Trophoblast cell (in vitro differentiated cells and primary cell): ENCODE results near the gene TRIM8.

ENCODE experiments used
- DNase-seq, 2 donors: peaks; one replicate each; pipeline ENCODE4 v3.0.0-alpha.2; 2016
- H2AFZ ChIP-seq: 2 replicates; pipeline ENCODE4 v1.6.1; 2013; ENCODE audit warnings: low read length, moderate library complexity, mild to moderate bottlenecking; ENCODE audit not compliant: insufficient read depth, poor library complexity
- H2AK5ac ChIP-seq: 2 replicates; pipeline ENCODE4 v1.6.1; 2013; ENCODE audit warnings: mild to moderate bottlenecking, low read length
- H2BK120ac ChIP-seq: 2 replicates; pipeline ENCODE4 v1.6.1; 2013; ENCODE audit warnings: low read length, mild to moderate bottlenecking, moderate library complexity; ENCODE audit not compliant: insufficient read depth, poor library complexity
- H2BK12ac ChIP-seq: 2 replicates; pipeline ENCODE4 v1.6.1; 2013; ENCODE audit warnings: mild to moderate bottlenecking, low read length, moderate library complexity
- H2BK5ac ChIP-seq: 2 replicates; pipeline ENCODE4 v1.6.1; 2013; ENCODE audit warnings: low read length, low read depth, moderate library complexity, mild to moderate bottlenecking; ENCODE audit not compliant: poor library complexity
- H3K14ac ChIP-seq: 2 replicates; pipeline ENCODE4 v1.6.1; 2013; ENCODE audit warnings: mild to moderate bottlenecking, low read length
- H3K18ac ChIP-seq: 2 replicates; pipeline ENCODE4 v1.6.1; 2013; ENCODE audit warnings: mild to moderate bottlenecking, low read length
- H3K23ac ChIP-seq: 2 replicates; pipeline ENCODE4 v1.6.1; 2013; ENCODE audit warnings: low read length
- H3K27ac ChIP-seq: 2 replicates; pipeline ENCODE4 v1.5.1; 2013; ENCODE audit warnings: low read depth, mild to moderate bottlenecking, inconsistent platforms, low read length, moderate library complexity
- H3K27me3 ChIP-seq: 2 replicates; pipeline ENCODE4 v1.6.1; 2013; ENCODE audit warnings: inconsistent platforms, mild to moderate bottlenecking, low read length, moderate library complexity; ENCODE audit not compliant: insufficient read depth
- H3K36me3 ChIP-seq, 2 experiments: 1 replicate in 1 of 2; 2 replicates in 1 of 2; pipeline ENCODE4 v1.6.1; 2013; ENCODE audit warnings: low read length in 2 of 2, mild to moderate bottlenecking in 2 of 2, moderate library complexity in 1 of 2; ENCODE audit not compliant: insufficient read depth in 2 of 2, control insufficient read depth in 1 of 2
- H3K4ac ChIP-seq: 2 replicates; pipeline ENCODE4 v1.6.1; 2013; ENCODE audit warnings: low read depth, mild to moderate bottlenecking, low read length, moderate library complexity
- H3K4me1 ChIP-seq, 2 experiments: 1 replicate in 1 of 2; 2 replicates in 1 of 2; pipeline ENCODE4 v1.6.1; 2013; ENCODE audit warnings: low read length in 2 of 2, mild to moderate bottlenecking in 2 of 2, moderate library complexity in 1 of 2; ENCODE audit not compliant: insufficient read depth in 2 of 2, control insufficient read depth in 1 of 2
- H3K4me2 ChIP-seq: 2 replicates; pipeline ENCODE4 v1.6.1; 2013; ENCODE audit warnings: inconsistent platforms, mild to moderate bottlenecking, low read length, moderate library complexity
- H3K4me3 ChIP-seq: 2 replicates; pipeline ENCODE4 v1.5.1; 2013; ENCODE audit warnings: mild to moderate bottlenecking, low read depth, low read length, inconsistent platforms
- H3K79me1 ChIP-seq: one replicate; pipeline ENCODE4 v1.6.1; 2013; ENCODE audit warnings: low read length
- H3K79me2 ChIP-seq: 2 replicates; pipeline ENCODE4 v1.6.1; 2013; ENCODE audit warnings: low read length, mild to moderate bottlenecking; ENCODE audit not compliant: control insufficient read depth, insufficient read depth, poor library complexity
- H3K9ac ChIP-seq: 2 replicates; pipeline ENCODE4 v1.6.1; 2013; ENCODE audit warnings: mild to moderate bottlenecking, low read length
- H3K9me3 ChIP-seq: 2 replicates; pipeline ENCODE4 v1.6.1; 2013; ENCODE audit warnings: low read depth, mild to moderate bottlenecking, control low read depth, inconsistent platforms, low read length; ENCODE audit not compliant: insufficient read depth
- H4K12ac ChIP-seq: 2 replicates; pipeline ENCODE4 v1.6.1; 2013; ENCODE audit warnings: low read depth, mild to moderate bottlenecking, low read length, moderate library complexity
- H4K8ac ChIP-seq: 2 replicates; pipeline ENCODE4 v1.6.1; 2013; ENCODE audit warnings: low read depth, mild to moderate bottlenecking, low read length, moderate library complexity
- H4K91ac ChIP-seq: one replicate; pipeline ENCODE4 v1.6.1; 2013; ENCODE audit warnings: low read depth, mild to moderate bottlenecking, low read length, moderate library complexity
- WGBS: extraction: QIAGEN DNeasy Blood & Tissue Kit; methylation state at CpG from one replicate; pipeline ENCODE4 v1.1.7; 2013; ENCODE audit warnings: missing lambda C conversion rate; ENCODE audit not compliant: insufficient read length, insufficient coverage; ENCODE audit errors: extremely low coverage; 5-methylcytosine and 5-hydroxymethylcytosine counted together

The TRIM8 gene

GRCh38 chr10:102677331-102678067 lies 33.2 kb downstream of the TRIM8 start:
- no peak for DNase-seq
- Histone ChIP-seq H2BK120ac (no peak overlapping the region), H3K27ac (no peak overlapping the region), H4K12ac (peak overlapping the region; percentile 24), H2BK5ac (no peak overlapping the region), H3K18ac (peak overlapping the region; percentile 33), H3K14ac (peak overlapping the region; percentile 30), H3K27me3 (no peaks in the 10 kb centered on the region), H3K23ac (no peak overlapping the region), H2BK12ac (peak overlapping the region; percentile 72), H3K79me1 (peaks cover 19% of the 10 kb centered on the region), H3K4ac (no peak overlapping the region), H4K91ac (peak overlapping the region; percentile 50), H2AK5ac (peak overlapping the region; percentile 18), H4K8ac (no peak overlapping the region), H3K9me3 (no peaks in the 10 kb centered on the region), H3K4me3 (no peak overlapping the region), H3K4me1 (peaks cover 31 to 38% of the 10 kb centered on the region in 2 experiments), H3K36me3 (peaks cover 3 to 9% of the 10 kb centered on the region in 2 experiments), H3K9ac (no peak overlapping the region), H3K4me2 (no peak overlapping the region), H2AFZ (no peak overlapping the region), H3K79me2 (peaks cover 2% of the 10 kb centered on the region)
- no CpG with 5 or more reads among the region's 9 CpGs for WGBS

DNA sequence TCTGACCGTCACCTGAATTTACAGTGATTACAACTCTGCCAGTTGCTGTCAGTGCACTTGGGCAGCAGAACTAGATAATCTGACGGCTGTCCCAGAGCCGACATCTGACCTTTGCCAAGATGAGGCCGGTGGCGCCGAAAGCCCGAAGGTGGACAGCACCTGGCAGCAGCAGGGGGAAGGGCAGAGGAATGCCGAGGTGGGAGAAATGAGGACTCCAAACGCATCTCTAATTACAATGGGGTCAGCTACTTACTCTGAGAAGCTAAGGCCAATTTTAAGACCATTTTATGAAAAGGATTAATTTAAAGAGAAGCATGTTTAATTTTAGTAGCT lies 33.8 kb downstream of the TRIM8 start:
- Histone ChIP-seq H2BK5ac (no peak overlapping the region), H3K4me3 (no peak overlapping the region), H3K4ac (no peak overlapping the region), H4K8ac (no peak overlapping the region), H4K91ac (peak overlapping the region; percentile 50), H3K79me2 (peaks cover 2% of the 10 kb centered on the region), H3K4me2 (no peak overlapping the region), H2AFZ (no peak overlapping the region), H2BK12ac (no peak overlapping the region), H3K27me3 (no peaks in the 10 kb centered on the region), H3K23ac (no peak overlapping the region), H3K27ac (no peak overlapping the region), H3K9ac (no peak overlapping the region), H2BK120ac (peak overlapping the region; percentile 47), H3K14ac (no peak overlapping the region), H3K36me3 (peaks cover 3 to 9% of the 10 kb centered on the region in 2 experiments), H3K4me1 (peaks cover 31 to 37% of the 10 kb centered on the region in 2 experiments), H4K12ac (peak overlapping the region; percentile 24), H2AK5ac (peak overlapping the region; percentile 78), H3K9me3 (no peaks in the 10 kb centered on the region), H3K79me1 (peaks cover 19% of the 10 kb centered on the region), H3K18ac (no peak overlapping the region)
- no peak for DNase-seq
- no CpG with 5 or more reads among the region's 9 CpGs for WGBS

GRCh38 chr10:102678842-102679289 lies 34.6 kb downstream of the TRIM8 start:
- peaks cover 18% of the 10 kb centered on the region for H3K79me1 ChIP-seq
- no CpG with 5 or more reads among the region's 9 CpGs for WGBS
- H2AK5ac ChIP-seq = no peak overlapping the region

DNA sequence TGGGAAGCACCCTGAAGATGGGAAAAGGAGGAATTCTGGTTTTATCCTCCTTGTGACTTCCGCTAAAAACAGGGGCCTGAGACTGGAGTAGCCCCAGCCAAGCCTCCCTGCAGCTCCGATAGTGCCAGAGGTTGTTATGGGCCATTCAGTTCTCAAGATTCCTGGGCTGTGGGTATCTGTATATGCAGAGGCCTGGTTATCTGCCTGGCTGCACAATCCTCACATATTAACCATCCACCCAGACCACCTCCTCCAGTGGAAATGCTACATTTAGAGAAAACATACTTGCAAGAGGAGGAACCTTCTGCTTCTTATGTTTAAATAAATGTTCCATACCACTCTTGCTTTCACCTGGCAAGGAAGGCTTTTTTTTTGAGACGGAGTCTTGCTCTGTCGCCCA lies 35.3 kb downstream of the TRIM8 start:
- no CpG with 5 or more reads among the region's 4 CpGs for WGBS
- Histone ChIP-seq H3K9me3 (no peaks in the 10 kb centered on the region), H3K18ac (no peak overlapping the region), H3K79me2 (peaks cover 2% of the 10 kb centered on the region), H4K12ac (no peak overlapping the region), H3K79me1 (peaks cover 15% of the 10 kb centered on the region), H3K4me1 (peaks cover 23 to 29% of the 10 kb centered on the region in 2 experiments), H2BK5ac (no peak overlapping the region), H3K27ac (no peak overlapping the region), H4K91ac (no peak overlapping the region), H3K27me3 (no peaks in the 10 kb centered on the region), H3K4me2 (no peak overlapping the region), H2BK12ac (no peak overlapping the region), H2AFZ (no peak overlapping the region), H3K4me3 (no peak overlapping the region), H3K14ac (no peak overlapping the region), H3K36me3 (peaks cover 3 to 9% of the 10 kb centered on the region in 2 experiments), H2BK120ac (no peak overlapping the region), H4K8ac (no peak overlapping the region), H2AK5ac (no peak overlapping the region), H3K4ac (no peak overlapping the region), H3K9ac (no peak overlapping the region), H3K23ac (no peak overlapping the region)
- no peak for DNase-seq

More at GRCh38 chr10:102678842-102679289, 34.6 kb downstream of the TRIM8 start:
- Histone ChIP-seq H4K8ac (no peak overlapping the region), H3K79me2 (peaks cover 2% of the 10 kb centered on the region), H2AFZ (no peak overlapping the region), H3K23ac (no peak overlapping the region), H4K91ac (no peak overlapping the region), H3K14ac (no peak overlapping the region), H3K4ac (no peak overlapping the region), H4K12ac (no peak overlapping the region), H3K9ac (no peak overlapping the region), H3K4me1 (peaks cover 29 to 35% of the 10 kb centered on the region in 2 experiments), H3K9me3 (no peaks in the 10 kb centered on the region), H3K27ac (no peak overlapping the region), H3K18ac (no peak overlapping the region), H2BK12ac (no peak overlapping the region), H2BK120ac (no peak overlapping the region), H2BK5ac (no peak overlapping the region), H3K4me2 (peak overlapping the region; percentile 32), H3K4me3 (no peak overlapping the region), H3K27me3 (no peaks in the 10 kb centered on the region), H3K36me3 (peaks cover 3 to 9% of the 10 kb centered on the region in 2 experiments)
- DNase-seq = peak; percentile 59 to 81
